ENCODE measurements around the gene UQCRC1. TPM values are rescaled to one million over a fixed set of nuclear protein-coding genes. Genes with fewer than 3 reads are reported as not detected.
A peak's percentile ranks its signal among the peaks of the same experiment; 100 is the strongest.

Gene UQCRC1
- 332 TPM for polyA plus RNA-seq (2012; ENCODE audit: insufficient read depth, insufficient read length, low read depth)

DNA sequence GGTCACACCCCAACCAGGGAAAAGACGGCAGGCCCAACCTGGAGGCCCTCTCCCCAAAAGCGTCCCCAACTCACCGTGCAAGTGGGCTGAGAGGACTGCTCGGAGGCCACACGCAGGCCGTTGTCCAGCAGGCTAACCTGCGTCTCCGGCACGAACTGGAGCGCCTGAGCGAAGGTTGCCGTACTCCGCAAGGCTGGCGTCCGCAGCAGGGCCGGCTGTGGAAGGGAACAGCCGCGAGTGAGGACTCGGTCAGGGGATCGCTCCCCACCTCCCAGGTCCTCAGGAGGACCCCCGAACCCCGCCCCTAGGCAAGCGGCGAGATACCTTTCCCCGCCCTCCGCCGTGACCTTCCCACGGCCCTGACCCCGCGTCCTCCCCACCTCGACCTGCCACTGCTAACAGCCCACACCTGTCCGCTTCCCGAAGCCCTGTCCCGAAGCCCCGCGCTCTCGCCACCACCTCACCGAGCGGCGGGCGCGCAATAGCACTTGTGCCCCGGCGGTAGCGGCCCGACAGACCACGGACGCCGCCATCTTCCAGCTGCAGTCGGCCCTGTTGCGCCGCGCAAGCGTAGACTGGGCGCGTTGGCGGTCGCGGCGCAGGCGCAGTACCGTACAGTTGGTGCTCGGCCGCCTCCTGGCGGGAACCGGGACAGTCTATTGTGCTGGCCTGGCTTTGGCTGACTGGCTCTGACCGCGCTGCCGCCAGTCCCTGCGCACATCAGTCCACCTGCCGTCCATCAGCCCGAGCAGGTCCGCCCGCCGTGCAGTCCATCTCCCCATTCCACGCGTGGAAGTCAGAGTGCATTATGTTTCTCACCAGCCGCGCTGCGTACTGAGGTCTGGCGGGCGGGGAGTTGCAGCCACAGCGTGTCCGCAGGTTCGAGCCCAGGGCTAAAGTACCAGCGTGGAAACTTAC, at the start of gene UQCRC1:
TSS of gene UQCRC1 (minus strand) at position 559 of the 918 bp plus-strand sequence. CDS start at position 533, 26 bp downstream.
- Histone ChIP-seq H3K36me3 (peaks cover 13% of the 10 kb centered on the region), H3K4me3 (ENCODE audit: low read depth, low read length) (peak within 1 kb of the TSS; percentile 79), H3K9me3 (no peaks in the 10 kb centered on the region), H3K27me3 (no peaks in the 10 kb centered on the region), H3K4me1 (no peaks in the 10 kb centered on the region)
- peak; percentile 47 for TF ChIP-seq CTCF (IDR thresholded peaks at IDR 0.05; ENCODE audit: low read depth, low read length)
- peak; percentile 89 for DNase-seq

GRCh38 chr3:48656841-48657281, 47.4 kb upstream of the UQCRC1 start:
- no peaks in the 10 kb centered on the region for H3K9me3 ChIP-seq
- no peaks in the 10 kb centered on the region for H3K27me3 ChIP-seq
- TF ChIP-seq CTCF (IDR thresholded peaks at IDR 0.05; ENCODE audit: low read depth, low read length) = no peak
- H3K4me3 ChIP-seq (ENCODE audit: low read depth, low read length) = no peak overlapping the region
- DNase-seq = no peak
- no peaks in the 10 kb centered on the region for H3K4me1 ChIP-seq
- peaks cover 47% of the 10 kb centered on the region for H3K36me3 ChIP-seq

DNA sequence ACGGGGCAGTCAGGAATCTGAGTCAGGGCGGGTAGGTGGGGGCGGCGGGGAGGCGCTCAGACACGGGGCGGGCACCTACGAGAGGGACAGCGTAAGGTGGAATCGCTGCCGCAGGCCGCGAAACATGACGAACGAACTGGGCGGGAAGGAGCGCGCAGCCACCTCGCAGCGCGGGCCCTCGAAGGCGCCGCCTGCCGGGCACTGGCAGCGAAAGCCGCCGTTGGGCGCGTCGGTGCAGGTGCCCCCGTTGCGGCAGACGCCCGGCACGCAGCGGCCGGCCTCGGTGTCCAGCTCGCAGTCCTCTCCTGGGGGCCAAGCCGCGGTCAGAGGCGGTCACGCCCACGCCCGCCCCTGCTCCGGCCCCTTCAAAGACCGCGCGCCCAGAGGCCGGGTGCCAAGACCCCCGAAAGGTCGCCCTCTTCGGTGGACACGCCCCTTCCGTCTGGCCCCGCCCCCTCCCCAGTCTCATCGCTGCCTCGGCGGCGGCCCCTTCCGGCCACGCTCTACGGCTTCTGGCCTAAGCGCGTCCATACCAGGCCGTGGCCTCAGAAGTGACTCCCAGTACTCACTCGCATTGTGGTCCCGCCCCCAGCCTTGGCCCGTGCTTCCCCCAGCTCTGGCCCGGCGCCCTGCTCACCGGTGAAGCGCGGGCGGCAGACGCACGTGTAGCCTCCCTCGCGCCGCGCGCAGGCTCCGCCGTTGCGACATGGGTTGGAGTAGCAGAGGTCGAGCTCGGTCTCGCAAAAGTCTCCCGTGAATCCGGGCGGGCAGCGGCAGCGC, 46.8 kb upstream of the UQCRC1 start:
- DNase-seq = no peak
- Histone ChIP-seq H3K4me3 (ENCODE audit: low read depth, low read length) (no peak overlapping the region), H3K4me1 (no peaks in the 10 kb centered on the region), H3K9me3 (no peaks in the 10 kb centered on the region), H3K27me3 (no peaks in the 10 kb centered on the region), H3K36me3 (peaks cover 42% of the 10 kb centered on the region)
- TF ChIP-seq CTCF (IDR thresholded peaks at IDR 0.05; ENCODE audit: low read depth, low read length) = no peak

GRCh38 chr3:48655606-48656005, 46.2 kb upstream of the UQCRC1 start:
- no peaks in the 10 kb centered on the region for H3K9me3 ChIP-seq
- no peaks in the 10 kb centered on the region for H3K4me1 ChIP-seq
- H3K4me3 ChIP-seq (ENCODE audit: low read depth, low read length) = no peak overlapping the region
- H3K27me3 ChIP-seq = no peaks in the 10 kb centered on the region
- DNase-seq = no peak
- peaks cover 36% of the 10 kb centered on the region for H3K36me3 ChIP-seq
- TF ChIP-seq CTCF (IDR thresholded peaks at IDR 0.05; ENCODE audit: low read depth, low read length) = no peak

- no peak for TF ChIP-seq CTCF (IDR thresholded peaks at IDR 0.05; ENCODE audit: low read depth, low read length)
- no peak for DNase-seq
- Histone ChIP-seq H3K36me3 (peaks cover 31% of the 10 kb centered on the region), H3K9me3 (no peaks in the 10 kb centered on the region), H3K4me3 (ENCODE audit: low read depth, low read length) (no peak overlapping the region), H3K27me3 (no peaks in the 10 kb centered on the region), H3K4me1 (no peaks in the 10 kb centered on the region)
Measured at GRCh38 chr3:48655063-48655462, 45.6 kb upstream of the UQCRC1 start.
